SU-DHL-6 (cell line): Measurements from ENCODE around the gene SV2A.

Experiments
- CTCF ChIP-seq: fragments of 200-600 bp; sonication (generic); IDR thresholded peaks from one replicate; pipeline ENCODE4 v1.5.1; 2017; ENCODE audit warnings: antibody characterized with exemption, mild to moderate bottlenecking, low read length, moderate library complexity; ENCODE audit not compliant: insufficient read depth, poor library complexity, severe bottlenecking
- EZH2phosphoT487 ChIP-seq: fragments of 200-600 bp; sonication (generic), shearing (Covaris generic); conservative IDR thresholded peaks from 2 replicates; pipeline ENCODE4 v1.6.1; 2018; ENCODE audit warnings: mild to moderate bottlenecking, antibody characterized with exemption, low read length, moderate library complexity, mixed read lengths

- TF ChIP-seq CTCF (no peak), EZH2phosphoT487 (no peak)
Observed at GRCh38 chr1:149945206-149945605, 27.6 kb upstream of the SV2A start.
